Measurements from ENCODE around the gene ETV7.

DNA sequence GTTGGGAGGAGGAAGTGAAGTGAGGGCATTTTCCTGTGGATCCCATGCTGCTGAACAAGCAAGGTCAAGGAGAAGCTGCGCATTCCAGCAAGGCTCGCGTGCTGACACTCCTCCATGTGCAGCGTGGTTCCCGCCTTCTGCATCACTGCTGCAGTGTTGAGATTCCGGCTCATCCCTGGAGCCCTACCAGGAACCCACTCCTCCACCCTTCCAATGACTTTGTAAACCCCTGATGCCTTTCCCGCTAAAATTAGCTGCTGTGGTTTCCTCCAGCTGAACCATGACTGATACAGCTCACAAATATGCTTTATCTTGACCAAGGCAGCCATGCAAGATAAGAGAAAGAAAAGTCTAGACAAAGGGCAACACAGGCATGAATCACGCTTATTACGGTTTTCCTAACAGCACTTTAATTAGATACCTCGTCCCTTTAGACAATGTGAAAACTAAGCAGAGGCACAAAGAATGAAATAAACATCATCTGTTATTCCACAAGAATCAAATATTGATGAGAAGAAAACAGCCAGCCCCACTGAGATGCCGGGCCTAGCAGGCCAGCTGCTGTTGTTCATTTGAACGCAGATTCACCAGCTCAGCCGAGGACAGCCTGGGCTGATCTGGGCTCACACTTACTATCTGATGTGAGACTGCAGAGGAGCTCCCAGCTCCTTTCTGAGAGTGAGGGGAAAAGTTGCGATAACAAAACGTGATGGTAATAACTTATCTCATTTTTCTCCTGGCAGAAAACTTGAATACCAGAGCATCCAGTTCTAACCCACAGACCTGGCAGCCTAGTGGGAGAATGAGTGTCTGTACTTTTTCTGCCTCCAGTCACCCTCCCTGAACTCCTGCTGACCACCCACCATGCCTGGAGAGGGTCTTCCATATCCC is 36.5 kb downstream of the ETV7 start:
- TF ChIP-seq POLR2A (IDR thresholded peaks at IDR 0.05) = no peak
- TF ChIP-seq, protein P1, sequence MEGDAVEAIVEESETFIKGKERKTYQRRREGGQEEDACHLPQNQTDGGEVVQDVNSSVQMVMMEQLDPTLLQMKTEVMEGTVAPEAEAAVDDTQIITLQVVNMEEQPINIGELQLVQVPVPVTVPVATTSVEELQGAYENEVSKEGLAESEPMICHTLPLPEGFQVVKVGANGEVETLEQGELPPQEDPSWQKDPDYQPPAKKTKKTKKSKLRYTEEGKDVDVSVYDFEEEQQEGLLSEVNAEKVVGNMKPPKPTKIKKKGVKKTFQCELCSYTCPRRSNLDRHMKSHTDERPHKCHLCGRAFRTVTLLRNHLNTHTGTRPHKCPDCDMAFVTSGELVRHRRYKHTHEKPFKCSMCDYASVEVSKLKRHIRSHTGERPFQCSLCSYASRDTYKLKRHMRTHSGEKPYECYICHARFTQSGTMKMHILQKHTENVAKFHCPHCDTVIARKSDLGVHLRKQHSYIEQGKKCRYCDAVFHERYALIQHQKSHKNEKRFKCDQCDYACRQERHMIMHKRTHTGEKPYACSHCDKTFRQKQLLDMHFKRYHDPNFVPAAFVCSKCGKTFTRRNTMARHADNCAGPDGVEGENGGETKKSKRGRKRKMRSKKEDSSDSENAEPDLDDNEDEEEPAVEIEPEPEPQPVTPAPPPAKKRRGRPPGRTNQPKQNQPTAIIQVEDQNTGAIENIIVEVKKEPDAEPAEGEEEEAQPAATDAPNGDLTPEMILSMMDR (IDR thresholded peaks at IDR 0.05) = no peak

All from sigmoid colon (tissue), 3 donors.